ENCODE measurements around the gene ST13.
"Not testable (repeated sequence)": the region's sequence is repeated elsewhere in the genome, so short reads cannot be mapped to it uniquely, and the experiment has no call there.

Gene ST13

DNA sequence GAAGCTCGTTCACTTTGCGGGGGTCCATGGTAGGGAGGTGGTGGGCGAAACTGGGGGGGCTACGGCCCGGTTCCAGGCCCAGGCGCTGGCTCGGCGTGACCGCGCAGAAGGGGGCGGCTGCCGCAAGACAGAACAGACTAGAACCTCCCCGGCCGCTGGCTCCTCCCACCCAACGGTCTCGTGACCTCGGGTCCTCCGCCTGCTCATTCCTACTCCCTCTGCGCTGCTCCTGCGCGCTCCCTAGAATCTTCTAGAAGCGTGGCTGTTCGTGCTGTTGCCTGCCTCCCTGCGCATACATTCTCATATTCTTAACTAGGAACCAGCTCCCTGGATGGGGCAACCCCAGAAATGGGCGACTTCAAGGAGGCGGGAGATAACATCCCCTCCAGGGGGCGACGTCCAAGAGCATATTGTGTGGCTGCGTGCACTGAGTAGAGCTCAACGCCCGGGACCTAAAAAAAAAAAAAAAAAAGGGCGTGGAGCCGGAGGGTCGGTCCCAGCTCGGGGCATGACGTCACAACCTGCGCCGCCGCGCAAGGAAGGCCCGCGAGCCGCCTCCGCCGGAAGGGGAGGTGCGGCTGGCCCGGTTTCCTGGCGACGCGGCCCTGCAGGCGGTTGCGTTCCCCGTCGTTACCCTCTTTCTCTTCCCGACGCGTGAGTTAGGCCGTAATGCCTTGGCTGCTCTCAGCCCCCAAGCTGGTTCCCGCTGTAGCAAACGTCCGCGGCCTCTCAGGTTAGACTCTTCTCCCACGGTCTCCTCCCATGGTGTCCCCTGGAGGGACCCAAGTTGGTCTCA, at the start of gene ST13, which contains the start of gene XPNPEP3:
TSS of gene ST13 (minus strand) at position 127 of the 796 bp plus-strand sequence. CDS start at position 28, 99 bp downstream.
TSS of gene XPNPEP3 (plus strand) at position 636 of the 796 bp plus-strand sequence. CDS start at position 670, 34 bp downstream.
- DNase-seq, result peak; percentile 97

- no peak for DNase-seq
These were observed 47.7 kb upstream of the ST13 start for GRCh38 chr22:40904101-40904500.

DNA sequence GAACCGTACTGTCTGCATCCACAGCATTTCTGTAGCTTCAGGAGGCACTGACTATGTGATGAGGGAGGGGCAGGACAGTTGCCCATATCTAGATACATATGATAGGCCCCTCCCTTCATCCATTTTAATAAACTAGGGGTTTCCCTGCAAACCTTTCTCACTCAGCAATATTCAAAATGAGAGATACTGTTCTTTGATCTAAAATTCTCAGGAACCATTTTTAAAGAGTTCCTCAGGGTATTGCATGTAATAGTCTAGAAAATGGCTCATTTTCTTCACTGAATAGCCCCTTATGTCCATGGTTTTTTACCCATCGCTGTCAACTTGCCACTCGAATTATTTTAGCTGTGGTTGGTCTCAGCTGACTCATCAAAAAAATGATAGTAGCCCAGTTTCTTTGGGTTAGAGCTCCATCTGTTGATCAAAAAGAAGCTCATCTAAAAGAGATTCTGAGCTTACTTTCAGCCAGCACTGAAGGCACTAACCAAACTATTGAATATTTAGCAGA, 42.5 kb upstream of the ST13 start:
- no peak for DNase-seq

DNA sequence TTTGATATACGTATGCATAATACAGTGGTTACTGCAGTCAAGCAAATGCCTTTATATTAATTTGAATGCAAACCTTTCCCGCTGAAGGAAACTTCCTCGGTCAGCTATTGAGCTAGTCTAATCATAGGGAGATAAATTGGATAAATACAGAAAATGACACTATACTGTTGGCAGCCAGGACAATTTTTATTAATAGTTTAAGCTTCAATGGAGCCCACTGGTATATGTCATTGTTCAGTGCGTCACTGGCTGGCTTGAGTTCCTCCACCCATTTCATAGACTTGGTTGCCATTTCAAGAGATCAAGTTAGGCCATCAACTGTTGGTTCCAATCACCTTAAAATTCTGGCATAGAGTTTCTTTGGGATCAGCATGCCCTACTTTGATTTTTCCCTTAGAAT, 38.0 kb upstream of the ST13 start:
- no peak for DNase-seq

- DNase-seq, result no peak
These were observed 34.4 kb upstream of the ST13 start for GRCh38 chr22:40890881-40891280.

- no peak for DNase-seq
These were observed 32.7 kb upstream of the ST13 start for GRCh38 chr22:40889116-40889515.

- DNase-seq, result no peak
These were observed 22.5 kb upstream of the ST13 start for GRCh38 chr22:40878922-40879321.

DNA sequence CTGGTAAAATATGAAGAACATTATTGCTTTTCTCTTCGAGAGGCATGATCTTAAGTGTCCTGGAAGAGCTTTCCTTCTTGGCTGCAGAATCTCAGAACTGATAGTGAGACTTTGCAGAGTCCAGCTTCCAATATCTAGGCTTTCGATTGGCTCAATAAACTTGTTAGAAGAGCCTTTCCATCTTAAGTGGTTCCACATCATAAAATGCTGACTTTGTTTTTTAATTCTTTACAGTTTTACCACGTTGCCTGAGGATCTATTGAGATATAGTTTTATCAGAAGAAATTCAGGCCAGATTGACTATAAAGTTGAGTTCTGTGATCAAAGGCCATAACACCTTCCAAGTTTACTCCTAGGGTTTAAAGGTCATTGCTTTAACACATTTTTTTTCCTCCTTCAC, 21.0 kb upstream of the ST13 start:
- DNase-seq, result no peak

GRCh38 chr22:40876907-40877306, 20.5 kb upstream of the ST13 start:
- no peak for DNase-seq

- no peak for DNase-seq
These were observed 18.7 kb upstream of the ST13 start for GRCh38 chr22:40875111-40875510.

DNA sequence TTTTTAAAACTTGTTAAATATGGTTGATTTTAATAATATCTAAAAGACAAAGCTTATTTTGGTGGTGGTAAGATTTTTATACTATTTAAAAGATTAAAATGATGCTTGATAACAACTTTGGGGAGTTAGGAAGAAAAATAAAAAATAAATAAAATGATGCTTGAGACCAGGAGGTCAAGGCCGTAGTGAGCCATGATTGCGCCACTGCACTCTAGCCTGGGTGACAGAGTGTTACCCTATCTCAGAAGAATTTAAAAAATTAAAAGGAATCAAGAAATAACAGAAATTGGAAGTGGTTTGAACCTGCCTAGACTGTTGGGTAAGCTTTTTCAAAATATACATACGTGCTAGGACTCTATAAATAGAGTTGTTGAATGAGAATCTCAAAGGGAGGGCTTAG, 17.6 kb upstream of the ST13 start:
- no peak for DNase-seq

- not testable (repeated sequence) for DNase-seq
These were observed 11.9 kb upstream of the ST13 start for GRCh38 chr22:40868379-40868778.

- no peak for DNase-seq
These were observed 10.7 kb upstream of the ST13 start for GRCh38 chr22:40867109-40867508.

GRCh38 chr22:40862537-40862936, 6.1 kb upstream of the ST13 start:
- DNase-seq, result no peak

DNA sequence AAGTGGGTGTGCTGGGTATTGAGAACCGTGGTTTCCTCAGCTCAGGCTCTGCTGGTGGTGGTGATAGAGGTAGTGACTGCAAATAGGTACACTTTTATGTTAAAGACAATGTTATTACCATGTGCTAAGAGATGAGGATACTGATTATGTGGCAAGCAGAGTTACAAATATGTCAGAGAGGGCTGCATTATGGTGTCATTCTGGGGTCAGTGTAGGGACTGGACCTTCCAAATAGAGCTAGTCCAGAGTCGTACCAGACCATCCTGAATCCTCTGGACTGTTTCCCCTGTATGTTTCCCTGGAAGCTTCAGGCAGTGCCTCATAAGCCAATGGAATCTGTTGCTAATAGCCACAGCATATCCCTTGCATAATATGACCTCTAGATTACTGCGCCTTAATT, 5.6 kb upstream of the ST13 start, which contains the start of gene DNAJB7:
TSS of gene DNAJB7 (minus strand) at position 101 of the 400 bp plus-strand sequence. CDS start 119 bp downstream, outside the sequence.
- no peak for DNase-seq

- no peak for DNase-seq
These were observed 943 bp upstream of the ST13 start for GRCh38 chr22:40857309-40857855.

DNA sequence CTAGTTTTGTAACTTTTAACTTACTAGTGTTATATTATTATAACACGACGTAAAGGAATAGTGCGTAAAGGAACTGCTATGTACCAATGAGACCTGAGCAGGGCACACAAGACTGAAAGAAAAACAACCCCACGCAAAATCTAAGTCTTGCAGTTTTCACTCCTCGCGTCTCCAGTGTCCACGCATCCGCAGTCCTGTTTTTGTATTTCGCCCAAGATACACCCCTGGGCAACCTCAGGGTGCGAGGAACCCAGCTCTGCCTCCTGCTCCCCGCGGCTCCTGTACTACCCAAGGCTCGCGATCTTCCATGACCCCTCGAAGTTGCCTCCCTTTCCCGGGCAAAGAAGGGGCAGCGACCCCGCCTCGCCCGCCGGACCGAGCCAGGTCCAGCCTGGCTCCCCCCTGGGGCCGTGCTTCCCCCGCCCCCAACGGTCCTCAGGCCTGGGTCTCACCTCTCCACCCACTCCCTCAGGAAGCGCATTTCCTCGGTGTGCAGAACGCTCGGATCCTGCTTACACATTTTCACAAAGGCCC, 393 bp downstream of the ST13 start:
- peak; percentile 23 for DNase-seq

- DNase-seq, result no peak
These were observed 1.1 kb downstream of the ST13 start for GRCh38 chr22:40855071-40855978.

DNA sequence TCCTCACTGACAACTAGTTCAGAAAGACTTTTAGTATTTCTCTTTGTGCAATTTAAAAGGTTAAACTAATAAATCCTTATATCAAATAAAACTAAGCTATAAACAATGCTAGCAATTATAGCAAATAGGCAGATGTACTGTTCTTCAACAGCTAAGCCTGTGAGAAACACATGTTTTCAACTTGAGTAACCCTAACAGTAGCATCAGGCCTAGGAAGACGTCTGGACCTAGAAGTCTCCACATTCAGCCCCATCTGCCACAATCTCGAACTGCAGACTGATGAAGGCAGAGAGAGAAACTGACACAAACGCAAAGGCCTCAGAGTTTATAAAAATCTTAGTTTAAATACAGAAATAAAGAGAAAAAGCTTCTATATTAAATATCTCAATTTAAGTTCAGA, 2.5 kb downstream of the ST13 start:
- no peak for DNase-seq

- no peak for DNase-seq
These were observed 3.1 kb downstream of the ST13 start for GRCh38 chr22:40853333-40853732.

GRCh38 chr22:40845816-40846215, 10.6 kb downstream of the ST13 start:
- not testable (repeated sequence) for DNase-seq

DNA sequence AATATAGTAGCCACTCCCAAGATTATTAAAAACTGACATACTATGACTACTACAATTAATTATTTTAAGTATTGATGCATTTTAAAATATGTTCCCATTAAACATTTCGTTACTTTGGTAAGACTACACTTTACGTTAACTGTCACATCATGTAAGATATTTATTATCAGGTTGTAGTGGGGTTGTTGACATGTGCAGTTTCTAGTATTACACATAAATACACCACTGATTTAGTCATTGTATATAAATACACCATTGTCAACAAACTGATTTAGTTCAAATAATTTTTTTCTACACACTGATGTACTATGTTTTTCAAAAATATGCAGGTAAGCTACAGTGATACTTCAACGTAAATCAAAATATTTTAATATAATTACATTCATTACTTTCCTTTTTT, 11.5 kb downstream of the ST13 start:
- DNase-seq, result no peak

GRCh38 chr22:40838486-40838885, 18.0 kb downstream of the ST13 start:
- no peak for DNase-seq
